OCI-LY7 (cell line): ENCODE results near the gene NUDT6. TPM values are rescaled to one million over a fixed set of nuclear protein-coding genes. Genes with fewer than 3 reads are reported as not detected.
"Not testable (repeated sequence)": the region's sequence is repeated elsewhere in the genome, so short reads cannot be mapped to it uniquely, and the experiment has no call there.

Experiments
- BruUV-seq: library from RNA; stranded (reverse); fragments of 400-500 nt; replicated peaks from 2 replicates; lab custom pipeline; 2021; lab: Mats Ljungman, UMichigan
- CTCF ChIA-PET: fragments of 300-600 bp; sonication (Branson Sonifier 250); formaldehyde crosslinking; loops from one replicate; lab custom pipeline; 2022; ENCODE audit warnings: antibody characterized with exemption; ENCODE audit not compliant: unreplicated experiment; lab: Charles Lee
- POLR2A ChIA-PET: fragments of 300-600 bp; sonication (Branson Sonifier 250); formaldehyde crosslinking; loops from one replicate; lab custom pipeline; 2022; ENCODE audit warnings: antibody characterized with exemption; lab: Charles Lee
- DNase-seq: peaks from one replicate; pipeline ENCODE4 v3.0.0-alpha.2; 2015; ENCODE audit warnings: low spot score
- H2AFZ ChIP-seq: fragments of 200-600 bp; sonication (generic), shearing (Covaris generic); 2 replicates; pipeline ENCODE4 v1.6.1; 2014; ENCODE audit warnings: mild to moderate bottlenecking, antibody characterized with exemption, low read length, moderate library complexity
- H3K27ac ChIP-seq: fragments of 200-600 bp; sonication (generic); 2 replicates; pipeline ENCODE4 v1.5.1; 2014; ENCODE audit warnings: mixed run types, low read depth, mild to moderate bottlenecking, moderate library complexity, low read length, inconsistent platforms; ENCODE audit not compliant: poor library complexity, severe bottlenecking
- H3K36me3 ChIP-seq: fragments of 200-600 bp; sonication (generic); 2 replicates; pipeline ENCODE4 v1.6.1; 2014; ENCODE audit warnings: mild to moderate bottlenecking, antibody characterized with exemption, low read length, moderate library complexity, mixed read lengths; ENCODE audit not compliant: insufficient read depth
- H3K4me1 ChIP-seq: fragments of 200-600 bp; sonication (generic); 2 replicates; pipeline ENCODE4 v1.5.1; 2014; ENCODE audit warnings: mild to moderate bottlenecking, low read length; ENCODE audit not compliant: insufficient read depth, poor library complexity, severe bottlenecking
- H3K4me2 ChIP-seq: fragments of 200-600 bp; sonication (generic); 2 replicates; pipeline ENCODE4 v1.6.1; 2014; ENCODE audit warnings: mild to moderate bottlenecking, low read length
- H3K4me3 ChIP-seq: fragments of 200-600 bp; sonication (generic); 2 replicates; pipeline ENCODE4 v1.5.1; 2014; ENCODE audit warnings: mild to moderate bottlenecking, low read depth, low read length; ENCODE audit not compliant: poor library complexity, severe bottlenecking
- H3K79me2 ChIP-seq: fragments of 200-600 bp; sonication (generic); 2 replicates; pipeline ENCODE4 v1.6.1; 2016; ENCODE audit warnings: low read depth, mild to moderate bottlenecking, low read length, moderate library complexity, mixed read lengths; ENCODE audit not compliant: insufficient read depth
- H3K9me2 ChIP-seq: fragments of 200-600 bp; sonication (generic); 2 replicates; pipeline ENCODE4 v1.6.1; 2016; ENCODE audit warnings: mild to moderate bottlenecking, low read length, mixed read lengths; ENCODE audit not compliant: insufficient read depth
- H3K9me3 ChIP-seq: fragments of 200-600 bp; sonication (generic); 2 replicates; pipeline ENCODE4 v1.6.1; 2014; ENCODE audit warnings: mild to moderate bottlenecking, mixed run types, low read length, mixed read lengths
- H4K20me1 ChIP-seq: fragments of 200-600 bp; sonication (generic); 2 replicates; pipeline ENCODE4 v1.6.1; 2014; ENCODE audit warnings: mild to moderate bottlenecking, antibody characterized with exemption, low read length, moderate library complexity, mixed read lengths; ENCODE audit not compliant: insufficient read depth
- EZH2phosphoT487 ChIP-seq: fragments of 200-600 bp; sonication (generic); IDR thresholded peaks from 2 replicates; pipeline ENCODE4 v1.6.1; 2018; ENCODE audit warnings: low read depth, borderline replicate concordance, mild to moderate bottlenecking, mixed run types, antibody characterized with exemption, low read length, moderate library complexity, mixed read lengths
- intact Hi-C: fragments of 100-400 bp; cut with micrococcal nuclease; formaldehyde crosslinking; loops from one replicate; pipeline ENCODE4 v1.10.0; 2022; ENCODE audit not compliant: unreplicated experiment
- total RNA-seq, 2 experiments: library from RNA; depleted of rRNA in 1 of 2; stranded (reverse); fragments of >200 nt in 1 of 2; shearing (Covaris generic) in 1 of 2; gene quantifications; 2 replicates each; pipeline ENCODE4 v1.2.3, GENCODE V29; 2014 to 2022
- TF ChIP-seq, protein P1 (sequence below): fragments of 200-600 bp; sonication (generic); conservative IDR thresholded peaks from 2 replicates; pipeline ENCODE4 v1.5.1; 2014; ENCODE audit warnings: mild to moderate bottlenecking, antibody characterized with exemption, low read length, moderate library complexity, mixed read lengths

The NUDT6 gene
- total RNA-seq, 2 experiments from 2014 or later, result 15.9 to 18.3 TPM

DNA sequence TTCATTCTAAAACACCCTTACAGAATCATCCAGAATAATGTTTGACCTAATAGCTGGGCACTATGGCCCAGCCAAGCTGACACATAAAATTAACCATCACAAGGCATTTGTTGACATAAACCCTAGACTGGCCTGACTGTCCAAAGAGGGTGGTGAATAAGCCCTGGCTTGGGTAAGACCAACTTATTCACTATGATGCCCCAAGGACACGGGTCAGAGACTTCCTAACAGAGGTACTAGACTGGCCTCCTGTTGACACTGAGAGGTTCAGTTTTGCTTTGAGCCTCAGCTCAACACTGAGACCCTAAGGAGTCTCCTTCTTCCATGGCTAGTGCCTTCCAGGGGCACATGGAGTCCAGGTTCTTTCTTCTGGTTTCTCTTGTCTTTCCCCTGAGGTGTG is 74.5 kb downstream of the NUDT6 start:
- BruUV-seq, result no TSS peak
- Histone ChIP-seq H3K36me3 (no peaks in the 10 kb centered on the region), H3K9me2 (no peaks in the 10 kb centered on the region), H4K20me1 (no peaks in the 10 kb centered on the region), H3K27ac (no peak overlapping the region), H3K4me1 (no peaks in the 10 kb centered on the region), H3K4me3 (no peak overlapping the region), H3K9me3 (no peaks in the 10 kb centered on the region), H3K79me2 (no peaks in the 10 kb centered on the region), H2AFZ (no peak overlapping the region), H3K4me2 (no peak overlapping the region)
- no peak for TF ChIP-seq EZH2phosphoT487
- TF ChIP-seq, protein P1, sequence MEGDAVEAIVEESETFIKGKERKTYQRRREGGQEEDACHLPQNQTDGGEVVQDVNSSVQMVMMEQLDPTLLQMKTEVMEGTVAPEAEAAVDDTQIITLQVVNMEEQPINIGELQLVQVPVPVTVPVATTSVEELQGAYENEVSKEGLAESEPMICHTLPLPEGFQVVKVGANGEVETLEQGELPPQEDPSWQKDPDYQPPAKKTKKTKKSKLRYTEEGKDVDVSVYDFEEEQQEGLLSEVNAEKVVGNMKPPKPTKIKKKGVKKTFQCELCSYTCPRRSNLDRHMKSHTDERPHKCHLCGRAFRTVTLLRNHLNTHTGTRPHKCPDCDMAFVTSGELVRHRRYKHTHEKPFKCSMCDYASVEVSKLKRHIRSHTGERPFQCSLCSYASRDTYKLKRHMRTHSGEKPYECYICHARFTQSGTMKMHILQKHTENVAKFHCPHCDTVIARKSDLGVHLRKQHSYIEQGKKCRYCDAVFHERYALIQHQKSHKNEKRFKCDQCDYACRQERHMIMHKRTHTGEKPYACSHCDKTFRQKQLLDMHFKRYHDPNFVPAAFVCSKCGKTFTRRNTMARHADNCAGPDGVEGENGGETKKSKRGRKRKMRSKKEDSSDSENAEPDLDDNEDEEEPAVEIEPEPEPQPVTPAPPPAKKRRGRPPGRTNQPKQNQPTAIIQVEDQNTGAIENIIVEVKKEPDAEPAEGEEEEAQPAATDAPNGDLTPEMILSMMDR, result no peak
- POLR2A ChIA-PET, result no interaction called here
- intact Hi-C loops, result no loop called here
- DNase-seq, result no peak
- CTCF ChIA-PET, result no interaction called here

- ChIA-PET POLR2A (interaction anchor here (0.6 to 1.2 kb wide), 2 partner anchors 14 to 1350 kb away, joined by 3 to 10 read pairs; no protein-coding TSS in a partner anchor), CTCF (no interaction called here)
- no peaks in the 10 kb centered on the region for H3K4me1 ChIP-seq
- DNase-seq, result no peak
- BruUV-seq, result no TSS peak
- no peaks in the 10 kb centered on the region for H3K36me3 ChIP-seq
- no peaks in the 10 kb centered on the region for H3K79me2 ChIP-seq
- no peak overlapping the region for H3K27ac ChIP-seq
- H2AFZ ChIP-seq, result no peak overlapping the region
- H4K20me1 ChIP-seq, result no peaks in the 10 kb centered on the region
- no peak for TF ChIP-seq EZH2phosphoT487
- TF ChIP-seq, protein P1, result no peak
- H3K4me3 ChIP-seq, result no peak overlapping the region
- no peaks in the 10 kb centered on the region for H3K9me3 ChIP-seq
- intact Hi-C loops, result no loop called here
- no peak overlapping the region for H3K4me2 ChIP-seq
- H3K9me2 ChIP-seq, result no peaks in the 10 kb centered on the region
Observed at GRCh38 chr4:122845760-122846159, 76.6 kb downstream of the NUDT6 start.

DNA sequence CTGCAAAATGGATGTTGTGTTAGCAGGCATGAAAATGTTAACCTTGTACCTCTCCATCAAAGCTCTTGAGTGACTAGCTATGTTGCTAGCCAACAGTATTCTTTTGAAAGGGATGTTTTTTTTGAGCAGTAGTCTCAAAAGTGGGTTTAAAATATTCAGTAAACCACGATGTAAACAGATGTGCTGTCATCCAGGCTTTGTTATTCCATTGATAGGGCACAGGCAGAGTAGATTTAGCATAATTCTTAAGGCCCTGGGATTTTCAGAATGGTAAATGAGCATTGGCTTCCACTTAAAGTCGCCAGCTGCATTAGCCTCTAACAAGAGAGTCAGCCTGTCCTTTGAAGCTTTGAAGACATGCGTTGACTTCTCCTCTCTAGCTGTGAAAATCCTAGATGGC is 77.3 kb downstream of the NUDT6 start:
- H3K27ac ChIP-seq, result no peak overlapping the region
- intact Hi-C loops, result no loop called here
- CTCF ChIA-PET, result no interaction called here
- no peaks in the 10 kb centered on the region for H3K79me2 ChIP-seq
- BruUV-seq, result no TSS peak
- H3K9me3 ChIP-seq, result no peaks in the 10 kb centered on the region
- H3K4me3 ChIP-seq, result no peak overlapping the region
- H4K20me1 ChIP-seq, result no peaks in the 10 kb centered on the region
- H3K4me1 ChIP-seq, result no peaks in the 10 kb centered on the region
- H3K4me2 ChIP-seq, result no peak overlapping the region
- no peaks in the 10 kb centered on the region for H3K9me2 ChIP-seq
- no peak overlapping the region for H2AFZ ChIP-seq
- no peaks in the 10 kb centered on the region for H3K36me3 ChIP-seq
- no peak for TF ChIP-seq EZH2phosphoT487
- TF ChIP-seq, protein P1, result no peak
- no peak for DNase-seq
- POLR2A ChIA-PET, result interaction anchor here (0.6 to 1.2 kb wide), 3 partner anchors 13 to 1351 kb away, joined by 3 to 10 read pairs (median 6); no protein-coding TSS in a partner anchor

DNA sequence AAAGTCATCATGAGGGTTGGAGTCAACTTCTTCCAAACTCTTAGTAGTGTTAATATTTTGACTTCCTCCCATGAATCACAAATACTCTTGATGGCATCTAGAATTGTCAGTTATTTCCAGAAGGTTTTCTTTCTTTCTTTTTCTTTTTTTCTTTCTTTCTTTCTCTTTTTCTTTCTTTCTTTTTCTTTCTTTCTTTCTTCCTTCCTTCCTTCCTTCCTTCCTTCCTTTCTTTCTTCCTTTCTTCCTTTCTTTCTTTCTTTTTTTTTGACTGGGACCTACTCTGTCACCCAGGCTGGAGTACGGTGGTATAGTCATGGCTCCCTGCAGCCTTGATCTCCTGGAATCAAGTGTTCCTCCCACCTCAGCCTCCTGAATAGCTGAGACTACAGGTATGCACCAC is 78.0 kb downstream of the NUDT6 start:
- intact Hi-C loops, H2AFZ ChIP-seq, H3K9me3 ChIP-seq, H3K36me3 ChIP-seq, H3K4me3 ChIP-seq, H3K27ac ChIP-seq, CTCF ChIA-PET, BruUV-seq, H3K79me2 ChIP-seq, DNase-seq, H3K9me2 ChIP-seq, H4K20me1 ChIP-seq, H3K4me2 ChIP-seq, H3K4me1 ChIP-seq: not testable (repeated sequence)
- POLR2A ChIA-PET, result interaction anchor here (0.9 to 1.2 kb wide), 2 partner anchors 11 to 13 kb away, joined by 3 read pairs; no protein-coding TSS in a partner anchor
